ENCODE data around the gene NCAN. TPM values are rescaled to one million over a fixed set of nuclear protein-coding genes. Genes with fewer than 3 reads are reported as not detected.

The NCAN gene
- total RNA-seq, 1 experiment from 2014 or later: 3.0 TPM

DNA sequence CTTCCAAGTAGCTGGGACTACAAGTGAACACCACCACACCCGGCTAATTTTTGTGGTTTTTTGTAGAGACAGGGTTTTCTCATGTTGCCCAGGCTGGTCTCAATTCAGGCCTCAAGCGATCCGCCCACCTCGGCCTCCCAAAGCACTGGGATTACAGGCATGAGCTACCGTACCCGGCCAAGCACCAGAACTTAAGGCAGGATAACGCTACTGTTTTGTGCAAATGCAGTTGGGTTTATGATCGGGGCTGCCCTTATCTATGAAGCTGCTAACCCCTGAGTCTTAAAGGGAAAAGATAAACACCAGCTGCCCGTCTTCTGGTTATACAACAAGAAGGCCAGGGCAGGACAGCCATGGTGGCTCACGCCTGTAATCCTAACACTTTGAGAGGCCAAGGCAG lies 73.9 kb downstream of the NCAN start:
- Mint-ChIP-seq H3K36me3 (peaks cover 28% of the 10 kb centered on the region), H3K27ac (no peak overlapping the region), H3K27me3 (ENCODE audit: low read depth) (no peaks in the 10 kb centered on the region), H3K4me1 (no peaks in the 10 kb centered on the region), H3K4me3 (no peak overlapping the region), H3K9me3 (no peaks in the 10 kb centered on the region)
- ChIA-PET CTCF (no interaction called here), POLR2A (no interaction called here)
- ATAC-seq (no peak), DNase-seq (ENCODE audit: low spot score) (no peak)
- TF ChIP-seq NFE2L1 (CRISPR knock-in tag; IDR thresholded peaks at IDR 0.05) (no peak), ZNF396 (CRISPR knock-in tag; IDR thresholded peaks at IDR 0.05; ENCODE audit: borderline replicate concordance) (no peak), FOXK1 (CRISPR knock-in tag; IDR thresholded peaks at IDR 0.05) (no peak), GABPB1 (CRISPR knock-in tag; IDR thresholded peaks at IDR 0.05) (no peak), JAZF1 (CRISPR knock-in tag; IDR thresholded peaks at IDR 0.05) (no peak), ETV6 (CRISPR knock-in tag; IDR thresholded peaks at IDR 0.05) (no peak), SMAD3 (CRISPR knock-in tag; IDR thresholded peaks at IDR 0.05; ENCODE audit: borderline replicate concordance) (no peak), MXD4 (CRISPR knock-in tag; IDR thresholded peaks at IDR 0.05; ENCODE audit: borderline replicate concordance) (no peak), ZNF263 (CRISPR knock-in tag; IDR thresholded peaks at IDR 0.05; ENCODE audit: low read depth) (no peak)
- TF ChIP-seq, protein P1, sequence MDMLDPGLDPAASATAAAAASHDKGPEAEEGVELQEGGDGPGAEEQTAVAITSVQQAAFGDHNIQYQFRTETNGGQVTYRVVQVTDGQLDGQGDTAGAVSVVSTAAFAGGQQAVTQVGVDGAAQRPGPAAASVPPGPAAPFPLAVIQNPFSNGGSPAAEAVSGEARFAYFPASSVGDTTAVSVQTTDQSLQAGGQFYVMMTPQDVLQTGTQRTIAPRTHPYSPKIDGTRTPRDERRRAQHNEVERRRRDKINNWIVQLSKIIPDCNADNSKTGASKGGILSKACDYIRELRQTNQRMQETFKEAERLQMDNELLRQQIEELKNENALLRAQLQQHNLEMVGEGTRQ (CRISPR knock-in tag; IDR thresholded peaks at IDR 0.05): no peak
- TF ChIP-seq, protein P2, sequence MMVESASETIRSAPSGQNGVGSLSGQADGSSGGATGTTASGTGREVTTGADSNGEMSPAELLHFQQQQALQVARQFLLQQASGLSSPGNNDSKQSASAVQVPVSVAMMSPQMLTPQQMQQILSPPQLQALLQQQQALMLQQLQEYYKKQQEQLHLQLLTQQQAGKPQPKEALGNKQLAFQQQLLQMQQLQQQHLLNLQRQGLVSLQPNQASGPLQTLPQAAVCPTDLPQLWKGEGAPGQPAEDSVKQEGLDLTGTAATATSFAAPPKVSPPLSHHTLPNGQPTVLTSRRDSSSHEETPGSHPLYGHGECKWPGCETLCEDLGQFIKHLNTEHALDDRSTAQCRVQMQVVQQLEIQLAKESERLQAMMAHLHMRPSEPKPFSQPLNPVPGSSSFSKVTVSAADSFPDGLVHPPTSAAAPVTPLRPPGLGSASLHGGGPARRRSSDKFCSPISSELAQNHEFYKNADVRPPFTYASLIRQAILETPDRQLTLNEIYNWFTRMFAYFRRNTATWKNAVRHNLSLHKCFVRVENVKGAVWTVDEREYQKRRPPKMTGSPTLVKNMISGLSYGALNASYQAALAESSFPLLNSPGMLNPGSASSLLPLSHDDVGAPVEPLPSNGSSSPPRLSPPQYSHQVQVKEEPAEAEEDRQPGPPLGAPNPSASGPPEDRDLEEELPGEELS (CRISPR knock-in tag; IDR thresholded peaks at IDR 0.05): no peak
- TF ChIP-seq, protein P3, sequence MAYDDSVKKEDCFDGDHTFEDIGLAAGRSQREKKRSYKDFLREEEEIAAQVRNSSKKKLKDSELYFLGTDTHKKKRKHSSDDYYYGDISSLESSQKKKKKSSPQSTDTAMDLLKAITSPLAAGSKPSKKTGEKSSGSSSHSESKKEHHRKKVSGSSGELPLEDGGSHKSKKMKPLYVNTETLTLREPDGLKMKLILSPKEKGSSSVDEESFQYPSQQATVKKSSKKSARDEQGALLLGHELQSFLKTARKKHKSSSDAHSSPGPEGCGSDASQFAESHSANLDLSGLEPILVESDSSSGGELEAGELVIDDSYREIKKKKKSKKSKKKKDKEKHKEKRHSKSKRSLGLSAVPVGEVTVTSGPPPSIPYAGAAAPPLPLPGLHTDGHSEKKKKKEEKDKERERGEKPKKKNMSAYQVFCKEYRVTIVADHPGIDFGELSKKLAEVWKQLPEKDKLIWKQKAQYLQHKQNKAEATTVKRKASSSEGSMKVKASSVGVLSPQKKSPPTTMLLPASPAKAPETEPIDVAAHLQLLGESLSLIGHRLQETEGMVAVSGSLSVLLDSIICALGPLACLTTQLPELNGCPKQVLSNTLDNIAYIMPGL (CRISPR knock-in tag; IDR thresholded peaks at IDR 0.05): no peak
- TF ChIP-seq, protein P4, sequence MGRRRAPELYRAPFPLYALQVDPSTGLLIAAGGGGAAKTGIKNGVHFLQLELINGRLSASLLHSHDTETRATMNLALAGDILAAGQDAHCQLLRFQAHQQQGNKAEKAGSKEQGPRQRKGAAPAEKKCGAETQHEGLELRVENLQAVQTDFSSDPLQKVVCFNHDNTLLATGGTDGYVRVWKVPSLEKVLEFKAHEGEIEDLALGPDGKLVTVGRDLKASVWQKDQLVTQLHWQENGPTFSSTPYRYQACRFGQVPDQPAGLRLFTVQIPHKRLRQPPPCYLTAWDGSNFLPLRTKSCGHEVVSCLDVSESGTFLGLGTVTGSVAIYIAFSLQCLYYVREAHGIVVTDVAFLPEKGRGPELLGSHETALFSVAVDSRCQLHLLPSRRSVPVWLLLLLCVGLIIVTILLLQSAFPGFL (CRISPR knock-in tag; IDR thresholded peaks at IDR 0.05; ENCODE audit: borderline replicate concordance): no peak
- TF ChIP-seq, protein P5, sequence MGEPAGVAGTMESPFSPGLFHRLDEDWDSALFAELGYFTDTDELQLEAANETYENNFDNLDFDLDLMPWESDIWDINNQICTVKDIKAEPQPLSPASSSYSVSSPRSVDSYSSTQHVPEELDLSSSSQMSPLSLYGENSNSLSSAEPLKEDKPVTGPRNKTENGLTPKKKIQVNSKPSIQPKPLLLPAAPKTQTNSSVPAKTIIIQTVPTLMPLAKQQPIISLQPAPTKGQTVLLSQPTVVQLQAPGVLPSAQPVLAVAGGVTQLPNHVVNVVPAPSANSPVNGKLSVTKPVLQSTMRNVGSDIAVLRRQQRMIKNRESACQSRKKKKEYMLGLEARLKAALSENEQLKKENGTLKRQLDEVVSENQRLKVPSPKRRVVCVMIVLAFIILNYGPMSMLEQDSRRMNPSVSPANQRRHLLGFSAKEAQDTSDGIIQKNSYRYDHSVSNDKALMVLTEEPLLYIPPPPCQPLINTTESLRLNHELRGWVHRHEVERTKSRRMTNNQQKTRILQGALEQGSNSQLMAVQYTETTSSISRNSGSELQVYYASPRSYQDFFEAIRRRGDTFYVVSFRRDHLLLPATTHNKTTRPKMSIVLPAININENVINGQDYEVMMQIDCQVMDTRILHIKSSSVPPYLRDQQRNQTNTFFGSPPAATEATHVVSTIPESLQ (CRISPR knock-in tag; IDR thresholded peaks at IDR 0.05): no peak
- TF ChIP-seq, protein P6, sequence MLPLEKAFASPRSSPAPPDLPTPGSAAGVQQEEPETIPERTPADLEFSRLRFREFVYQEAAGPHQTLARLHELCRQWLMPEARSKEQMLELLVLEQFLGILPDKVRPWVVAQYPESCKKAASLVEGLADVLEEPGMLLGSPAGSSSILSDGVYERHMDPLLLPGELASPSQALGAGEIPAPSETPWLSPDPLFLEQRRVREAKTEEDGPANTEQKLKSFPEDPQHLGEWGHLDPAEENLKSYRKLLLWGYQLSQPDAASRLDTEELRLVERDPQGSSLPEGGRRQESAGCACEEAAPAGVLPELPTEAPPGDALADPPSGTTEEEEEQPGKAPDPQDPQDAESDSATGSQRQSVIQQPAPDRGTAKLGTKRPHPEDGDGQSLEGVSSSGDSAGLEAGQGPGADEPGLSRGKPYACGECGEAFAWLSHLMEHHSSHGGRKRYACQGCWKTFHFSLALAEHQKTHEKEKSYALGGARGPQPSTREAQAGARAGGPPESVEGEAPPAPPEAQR (CRISPR knock-in tag; IDR thresholded peaks at IDR 0.05): no peak
- TF ChIP-seq, protein P7, sequence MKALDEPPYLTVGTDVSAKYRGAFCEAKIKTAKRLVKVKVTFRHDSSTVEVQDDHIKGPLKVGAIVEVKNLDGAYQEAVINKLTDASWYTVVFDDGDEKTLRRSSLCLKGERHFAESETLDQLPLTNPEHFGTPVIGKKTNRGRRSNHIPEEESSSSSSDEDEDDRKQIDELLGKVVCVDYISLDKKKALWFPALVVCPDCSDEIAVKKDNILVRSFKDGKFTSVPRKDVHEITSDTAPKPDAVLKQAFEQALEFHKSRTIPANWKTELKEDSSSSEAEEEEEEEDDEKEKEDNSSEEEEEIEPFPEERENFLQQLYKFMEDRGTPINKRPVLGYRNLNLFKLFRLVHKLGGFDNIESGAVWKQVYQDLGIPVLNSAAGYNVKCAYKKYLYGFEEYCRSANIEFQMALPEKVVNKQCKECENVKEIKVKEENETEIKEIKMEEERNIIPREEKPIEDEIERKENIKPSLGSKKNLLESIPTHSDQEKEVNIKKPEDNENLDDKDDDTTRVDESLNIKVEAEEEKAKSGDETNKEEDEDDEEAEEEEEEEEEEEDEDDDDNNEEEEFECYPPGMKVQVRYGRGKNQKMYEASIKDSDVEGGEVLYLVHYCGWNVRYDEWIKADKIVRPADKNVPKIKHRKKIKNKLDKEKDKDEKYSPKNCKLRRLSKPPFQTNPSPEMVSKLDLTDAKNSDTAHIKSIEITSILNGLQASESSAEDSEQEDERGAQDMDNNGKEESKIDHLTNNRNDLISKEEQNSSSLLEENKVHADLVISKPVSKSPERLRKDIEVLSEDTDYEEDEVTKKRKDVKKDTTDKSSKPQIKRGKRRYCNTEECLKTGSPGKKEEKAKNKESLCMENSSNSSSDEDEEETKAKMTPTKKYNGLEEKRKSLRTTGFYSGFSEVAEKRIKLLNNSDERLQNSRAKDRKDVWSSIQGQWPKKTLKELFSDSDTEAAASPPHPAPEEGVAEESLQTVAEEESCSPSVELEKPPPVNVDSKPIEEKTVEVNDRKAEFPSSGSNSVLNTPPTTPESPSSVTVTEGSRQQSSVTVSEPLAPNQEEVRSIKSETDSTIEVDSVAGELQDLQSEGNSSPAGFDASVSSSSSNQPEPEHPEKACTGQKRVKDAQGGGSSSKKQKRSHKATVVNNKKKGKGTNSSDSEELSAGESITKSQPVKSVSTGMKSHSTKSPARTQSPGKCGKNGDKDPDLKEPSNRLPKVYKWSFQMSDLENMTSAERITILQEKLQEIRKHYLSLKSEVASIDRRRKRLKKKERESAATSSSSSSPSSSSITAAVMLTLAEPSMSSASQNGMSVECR (CRISPR knock-in tag; IDR thresholded peaks at IDR 0.05; ENCODE audit: borderline replicate concordance): no peak
